ENCODE data around the gene DYNC1LI1. TPM values are rescaled to one million over a fixed set of nuclear protein-coding genes. Genes with fewer than 3 reads are reported as not detected.

Gene DYNC1LI1
- total and polyA plus RNA-seq, 9 of the 15 experiments (the other 6 are each of a cell fraction or from before 2014, with no cell fraction given), result 21.0 to 85.4 (median 61.3) TPM

- H3K27me3 ChIP-seq (ENCODE audit: control insufficient read depth in 2 of 2, insufficient read depth in 2 of 2, low read length in 2 of 2), result peaks cover 22 to 33% of the 10 kb centered on the region in 2 experiments
- no peak overlapping the region for H3K4me2 ChIP-seq (ENCODE audit: insufficient read depth, low read length)
- TF ChIP-seq ZNF740 (CRISPR knock-in tag; IDR thresholded peaks at IDR 0.05), result no peak
- TF ChIP-seq ZNF740 (tag; IDR thresholded peaks at IDR 0.05), result no peak
- TF ChIP-seq, protein P1, sequence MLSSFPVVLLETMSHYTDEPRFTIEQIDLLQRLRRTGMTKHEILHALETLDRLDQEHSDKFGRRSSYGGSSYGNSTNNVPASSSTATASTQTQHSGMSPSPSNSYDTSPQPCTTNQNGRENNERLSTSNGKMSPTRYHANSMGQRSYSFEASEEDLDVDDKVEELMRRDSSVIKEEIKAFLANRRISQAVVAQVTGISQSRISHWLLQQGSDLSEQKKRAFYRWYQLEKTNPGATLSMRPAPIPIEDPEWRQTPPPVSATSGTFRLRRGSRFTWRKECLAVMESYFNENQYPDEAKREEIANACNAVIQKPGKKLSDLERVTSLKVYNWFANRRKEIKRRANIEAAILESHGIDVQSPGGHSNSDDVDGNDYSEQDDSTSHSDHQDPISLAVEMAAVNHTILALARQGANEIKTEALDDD (IDR thresholded peaks at IDR 0.05), result 0 out of 2 replicates have a peak, but pooled peaks have one; percentile 42
- no peak for TF ChIP-seq ZNF445 (CRISPR knock-in tag; IDR thresholded peaks at IDR 0.05; ENCODE audit: low read depth)
- TF ChIP-seq ZNF184 (CRISPR knock-in tag; IDR thresholded peaks at IDR 0.05), result no peak
- TF ChIP-seq PRPF4 (IDR thresholded peaks at IDR 0.05; ENCODE audit: insufficient read depth, low read depth, low read length, poor library complexity, severe bottlenecking), result no peak
- TF ChIP-seq SOX6 (IDR thresholded peaks at IDR 0.05), result peak; percentile 52; the same call in 1 of the 2 replicates
- TF ChIP-seq CBFA2T3 (IDR thresholded peaks at IDR 0.05), result no peak; the same call in 1 of the 2 replicates
- TF ChIP-seq TEAD1 (CRISPR knock-in tag; IDR thresholded peaks at IDR 0.05), result 0 out of 4 replicates have a peak, but pooled peaks of 1 of the 2 experiments have one; percentile 25
- no peak for TF ChIP-seq HSF4 (CRISPR knock-in tag; IDR thresholded peaks at IDR 0.05; ENCODE audit: borderline replicate concordance)
- TF ChIP-seq NCOR1 (IDR thresholded peaks at IDR 0.05), result no peak
- TF ChIP-seq CEBPG (CRISPR knock-in tag; IDR thresholded peaks at IDR 0.05), result no peak
- TF ChIP-seq CEBPG (tag; conservative IDR thresholded peaks at IDR 0.05 in 1 of 2, IDR thresholded peaks at IDR 0.05 in 1 of 2), result no peak
- TF ChIP-seq ATF3 (IDR thresholded peaks at IDR 0.05), result no peak
- TF ChIP-seq ATF3 (CRISPR knock-in tag; conservative IDR thresholded peaks at IDR 0.05), result no peak
- TF ChIP-seq ZNF778 (CRISPR knock-in tag; IDR thresholded peaks at IDR 0.05), result no peak
- 0 out of 2 replicates have a peak, but pooled peaks have one; percentile 20 for TF ChIP-seq ELF2 (CRISPR knock-in tag; IDR thresholded peaks at IDR 0.05)
- TF ChIP-seq, protein P2, sequence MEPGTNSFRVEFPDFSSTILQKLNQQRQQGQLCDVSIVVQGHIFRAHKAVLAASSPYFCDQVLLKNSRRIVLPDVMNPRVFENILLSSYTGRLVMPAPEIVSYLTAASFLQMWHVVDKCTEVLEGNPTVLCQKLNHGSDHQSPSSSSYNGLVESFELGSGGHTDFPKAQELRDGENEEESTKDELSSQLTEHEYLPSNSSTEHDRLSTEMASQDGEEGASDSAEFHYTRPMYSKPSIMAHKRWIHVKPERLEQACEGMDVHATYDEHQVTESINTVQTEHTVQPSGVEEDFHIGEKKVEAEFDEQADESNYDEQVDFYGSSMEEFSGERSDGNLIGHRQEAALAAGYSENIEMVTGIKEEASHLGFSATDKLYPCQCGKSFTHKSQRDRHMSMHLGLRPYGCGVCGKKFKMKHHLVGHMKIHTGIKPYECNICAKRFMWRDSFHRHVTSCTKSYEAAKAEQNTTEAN (CRISPR knock-in tag; IDR thresholded peaks at IDR 0.05), result no peak
- H3K9ac ChIP-seq (ENCODE audit: insufficient read depth in 1 of 2, low read depth in 2 of 2, low read length in 2 of 2), result no peak overlapping the region
- ATAC-seq (no peak), FAIRE-seq (no peak), DNase-seq (ENCODE audit: extremely low read depth in 1 of 4, low spot score in 3 of 4) (no peak)
- POLR2A ChIA-PET, result no interaction called here
- in situ Hi-C loops (cut with MboI) (no loop called here), intact Hi-C loops (cut with micrococcal nuclease) (loop anchor here (2.0 to 5.0 kb wide), 2 partner anchors 27 to 85 kb away; partner anchors contain the start of gene DYNC1LI1)
- no TSS peak for BruUV-seq (replicated peaks)
- H3K4me1 ChIP-seq (replicated peaks in 1 of 2; ENCODE audit: control insufficient read depth in 2 of 2, insufficient read depth in 2 of 2, low read length in 2 of 2), result peaks cover 13 to 16% of the 10 kb centered on the region in 2 experiments; a peak in 4 of 5 replicates
- 11% methylated on average over 2 of the region's 2 CpGs for WGBS (ENCODE audit: insufficient coverage, low coverage, missing lambda C conversion rate)
- H3K36me3 ChIP-seq (ENCODE audit: control insufficient read depth, insufficient read depth, low read length), result no peaks in the 10 kb centered on the region
- no peaks in the 10 kb centered on the region for H3K79me2 ChIP-seq (ENCODE audit: control insufficient read depth, insufficient read depth, low read length)
- no peaks in the 10 kb centered on the region for H3K9me3 ChIP-seq (replicated peaks; ENCODE audit: control insufficient read depth, insufficient read depth, low read depth, low read length)
- no peaks in the 10 kb centered on the region for H4K20me1 ChIP-seq (replicated peaks; ENCODE audit: control insufficient read depth, insufficient read depth, low read length)
- CTCF ChIA-PET (ENCODE audit: low intra/inter-chr PET ratio), result no interaction called here
- no peak overlapping the region for H2AFZ ChIP-seq (ENCODE audit: low read depth, low read length)
- H3K27ac ChIP-seq (ENCODE audit: extremely low read depth, low read depth, low read length), result no peak overlapping the region
- no peak overlapping the region for H3K4me3 ChIP-seq
- H3K9me1 ChIP-seq (ENCODE audit: control insufficient read depth, insufficient read depth, low read length), result no peaks in the 10 kb centered on the region
These were observed 27.0 kb upstream of the DYNC1LI1 start for GRCh38 chr3:32597656-32598055.

Measured in K562 (cell line).